Right lobe of liver (tissue), 6 donors: ENCODE data around the gene GYPE. TPM values are rescaled to one million over a fixed set of nuclear protein-coding genes. Genes with fewer than 3 reads are reported as not detected.
"Not testable (repeated sequence)": the region's sequence is repeated elsewhere in the genome, so short reads cannot be mapped to it uniquely, and the experiment has no call there.

Source experiments
- ATAC-seq, 4 donors: fragments of 200-7000 bp; cut with Tn5 transposase; one replicate each; pipeline ENCODE4 v1.9.1; 2020; ENCODE audit warnings: mild to moderate bottlenecking in 4 of 4, moderate library complexity in 4 of 4
- DNase-seq, 3 donors: peaks; one replicate each; pipeline ENCODE4 v3.0.0-alpha.2; 2020
- H3K27ac ChIP-seq, 3 donors: fragments of 200-600 bp; one replicate each; pipeline ENCODE4 v1.8.0; 2022
- H3K27me3 ChIP-seq, 2 donors: fragments of 200-600 bp; one replicate each; pipeline ENCODE4 v1.8.0; 2022
- H3K36me3 ChIP-seq, 4 donors: fragments of 200-600 bp; sonication (generic) in 1 of 4; one replicate each; pipeline versions ENCODE4 v1.5.1 to v1.8.0; 2017 to 2022; ENCODE audit warnings: control low read depth in 1 of 4
- H3K4me1 ChIP-seq, 4 donors: fragments of 200-600 bp; sonication (generic) in 1 of 4; one replicate each; pipeline versions ENCODE4 v1.5.1 to v1.8.0; 2017 to 2022; ENCODE audit warnings: control low read depth in 1 of 4
- H3K4me3 ChIP-seq, 3 donors: fragments of 200-600 bp; one replicate each; pipeline ENCODE4 v1.8.0; 2022
- H3K9me3 ChIP-seq, 4 donors: fragments of 200-600 bp; sonication (generic) in 1 of 4; one replicate each; pipeline versions ENCODE4 v1.5.1 to v1.8.0; 2017 to 2022; ENCODE audit warnings: control low read depth in 1 of 4
- CTCF ChIP-seq, 4 donors: fragments of 200-600 bp in 3 of 4; fragments of 450-650 bp in 1 of 4; IDR thresholded peaks; one replicate each; pipeline versions ENCODE4 v1.5.1 to v1.8.0; 2016 to 2022; ENCODE audit warnings: antibody characterized with exemption in 4 of 4, mild to moderate bottlenecking in 2 of 4
- POLR2A ChIP-seq: fragments of 450-650 bp; IDR thresholded peaks from one replicate; pipeline ENCODE4 v1.6.1; 2017; ENCODE audit warnings: antibody characterized with exemption, mild to moderate bottlenecking
- WGBS: methylation state at CpG from one replicate; pipeline ENCODE4 v1.1.6; 2018; ENCODE audit warnings: low coverage, low lambda C conversion rate; ENCODE audit not compliant: insufficient coverage; ENCODE audit errors: missing lambda C conversion rate; 5-methylcytosine and 5-hydroxymethylcytosine counted together
- intact Hi-C, 2 donors: fragments of 100-400 bp; cut with DNase I; formaldehyde crosslinking; loops; one replicate each; pipeline versions ENCODE4 v1.11.2 to v1.14.1; 2022
- total RNA-seq, 6 experiments: library from RNA; depleted of rRNA in 2 of 6; stranded (reverse); fragments of >200 nt in 2 of 6; fragmentation: NEBNext Ultra II Directional in 3 of 6; extraction: Animal tissue kit (Norgen Biotek cat#: 25700) in 3 of 6; gene quantifications; one replicate each; pipeline versions ENCODE4 v1.1.0 to v1.2.4, GENCODE V29; 2016 to 2023
- donor health status: DM: no; HTN: yes; CAD: no.
- donor health status: DM: no; HTN: no; CAD: no.
- donor health status: DM: no; HTN: no; CAD: no.
- donor health status: DM: no; HTN: yes; CAD: no.
- donor health status: DM: no; HTN: yes; CAD: no.

The GYPE gene
- total RNA-seq, 6 experiments from 2014 or later: 1.4 TPM; not detected in 5

GRCh38 chr4:143921181-143921580 is 15.8 kb upstream of the GYPE start:
- no peak for TF ChIP-seq POLR2A
- TF ChIP-seq CTCF (IDR thresholded peaks at IDR 0.05): no peak
- Histone ChIP-seq H3K36me3 (no peaks in the 10 kb centered on the region), H3K9me3 (no peaks in the 10 kb centered on the region), H3K27ac (no peak overlapping the region), H3K4me3 (no peak overlapping the region), H3K27me3 (no peaks in the 10 kb centered on the region), H3K4me1 (no peaks in the 10 kb centered on the region)
- intact Hi-C loops: no loop called here
- DNase-seq: no peak
- no peak for ATAC-seq
- 59% methylated on average over 6 of the region's 6 CpGs for whole genome bisulfite sequencing

- intact Hi-C loops, ATAC-seq, DNase-seq, H3K4me3 ChIP-seq, H3K36me3 ChIP-seq, H3K9me3 ChIP-seq, H3K27ac ChIP-seq, H3K4me1 ChIP-seq, H3K27me3 ChIP-seq: not testable (repeated sequence)
- 73% methylated on average over 5 of the region's 5 CpGs for WGBS
Observed at GRCh38 chr4:143916485-143916884, 11.1 kb upstream of the GYPE start.

DNA sequence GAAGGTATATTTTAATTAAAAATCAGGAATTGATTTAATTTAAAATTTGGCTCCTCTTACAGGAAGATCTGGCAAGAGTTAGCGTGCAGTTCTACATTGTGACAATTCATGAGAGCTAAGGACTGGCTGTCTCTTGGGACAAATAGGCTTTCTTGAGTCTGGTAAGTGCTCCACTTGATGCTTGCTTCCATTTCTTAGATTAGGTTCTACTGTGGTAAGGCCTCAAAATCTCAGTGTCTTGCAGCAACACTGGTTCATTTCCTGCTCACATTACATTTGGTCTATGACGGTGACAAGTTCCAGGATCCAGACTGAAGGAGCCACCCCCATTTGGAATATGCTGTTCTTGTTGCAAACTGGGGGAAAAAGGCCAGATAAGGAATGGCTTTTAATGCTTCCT is 7.1 kb upstream of the GYPE start:
- WGBS: 79% methylated on average over 1 of the region's 2 CpGs
- H3K27me3 ChIP-seq, H3K36me3 ChIP-seq, H3K27ac ChIP-seq, H3K4me1 ChIP-seq, H3K9me3 ChIP-seq, intact Hi-C loops, DNase-seq, ATAC-seq: not testable (repeated sequence)
- peak overlapping the region in 1 of 3 donors; percentile 11 for H3K4me3 ChIP-seq

DNA sequence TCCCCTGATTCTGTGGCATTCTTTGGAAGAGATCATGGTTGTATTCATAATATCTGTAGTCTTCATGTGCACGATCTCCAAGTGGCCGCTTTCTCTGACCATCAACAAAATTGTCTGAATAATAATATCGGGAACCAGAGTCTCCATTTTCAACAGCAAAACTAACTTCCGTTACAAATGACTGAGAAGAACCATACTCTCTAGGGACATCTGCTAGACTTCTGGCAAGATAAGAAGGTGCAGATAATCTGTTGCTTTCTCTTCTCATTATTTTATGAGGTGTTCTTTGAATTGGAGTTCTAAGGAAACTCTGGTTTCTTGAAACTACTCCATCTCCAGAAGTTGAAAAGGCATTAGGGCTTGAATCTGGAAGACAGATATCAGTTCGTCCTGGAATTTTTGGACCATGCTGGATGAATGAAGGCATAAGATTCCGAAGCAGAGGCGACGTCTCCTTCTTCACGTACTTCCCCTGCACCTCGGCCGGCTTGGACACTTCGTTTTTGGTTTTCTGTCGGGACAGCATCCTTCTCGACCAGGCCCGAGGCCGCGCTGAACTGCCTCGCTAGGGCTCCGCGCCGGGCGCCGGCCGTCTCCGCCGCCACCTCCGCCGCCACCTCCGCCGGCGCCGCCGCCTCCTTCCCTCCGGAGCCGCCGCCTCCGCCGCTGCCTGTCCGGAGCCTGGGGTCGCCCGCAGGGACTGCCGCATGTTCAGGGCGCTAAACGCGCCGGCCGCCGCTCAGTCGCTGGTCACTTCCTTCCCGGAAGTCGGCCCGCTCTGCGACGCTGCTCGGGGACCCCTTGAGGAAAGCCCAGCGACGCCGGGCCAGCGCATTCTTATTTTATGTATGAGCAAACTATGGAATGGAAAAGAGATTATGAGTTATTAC is 6.4 kb upstream of the GYPE start:
- peak; percentile 38 to 54 (median 41) for DNase-seq
- ATAC-seq: peak in 3 of 4 donors; percentile 28 to 59 (median 40)
- intact Hi-C loops, H3K36me3 ChIP-seq, H3K27me3 ChIP-seq, H3K27ac ChIP-seq, H3K9me3 ChIP-seq, H3K4me1 ChIP-seq: not testable (repeated sequence)
- peak overlapping the region in 2 of 3 donors; percentile 11 to 29 for H3K4me3 ChIP-seq
- WGBS: 19% methylated on average over 25 of the region's 59 CpGs

DNA sequence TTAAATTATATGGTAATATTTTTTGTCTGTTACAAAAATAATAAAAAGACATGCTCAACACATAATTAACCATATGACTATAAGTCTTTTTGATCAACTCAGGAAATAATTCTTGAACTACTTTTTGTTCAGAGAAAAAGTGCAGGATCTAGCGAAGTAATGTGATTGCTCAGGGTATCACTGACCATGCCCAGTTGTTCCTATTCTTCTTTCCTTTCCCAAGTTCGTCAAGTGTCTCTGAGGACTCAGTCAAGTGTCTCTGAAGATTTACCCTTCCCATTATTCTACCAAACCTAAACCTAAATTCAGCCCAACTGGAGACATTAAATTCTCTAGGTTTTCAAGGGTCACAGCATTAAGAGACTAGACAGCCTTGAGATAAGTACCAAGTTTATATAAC is 5.5 kb upstream of the GYPE start:
- intact Hi-C loops, DNase-seq, H3K4me3 ChIP-seq, H3K4me1 ChIP-seq, H3K9me3 ChIP-seq, ATAC-seq, H3K27me3 ChIP-seq, H3K36me3 ChIP-seq, H3K27ac ChIP-seq: not testable (repeated sequence)
- 50% methylated on average over 2 of the region's 2 CpGs for WGBS

DNA sequence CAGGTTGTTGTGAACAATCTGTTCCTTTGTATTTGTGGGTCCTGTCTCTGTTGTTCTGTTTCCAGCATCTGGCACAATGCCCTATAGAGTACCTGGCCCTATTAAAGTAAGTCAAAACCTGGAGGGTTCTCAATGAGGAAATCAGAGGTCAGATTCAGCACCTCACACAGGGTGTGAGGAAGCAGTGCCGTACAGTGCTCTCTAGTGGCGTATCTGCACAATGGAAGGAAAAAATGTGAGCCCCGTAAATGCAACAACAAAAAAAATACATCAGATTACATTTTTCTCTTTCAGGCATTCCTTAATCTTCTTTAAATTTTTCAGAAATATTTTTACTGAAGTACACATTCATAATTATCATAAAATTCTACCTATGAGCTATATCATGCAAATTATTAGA is 2.5 kb upstream of the GYPE start:
- H3K27me3 ChIP-seq, H3K36me3 ChIP-seq, intact Hi-C loops, H3K4me1 ChIP-seq, H3K27ac ChIP-seq, H3K9me3 ChIP-seq, H3K4me3 ChIP-seq: not testable (repeated sequence)
- 8% methylated on average over 3 of the region's 3 CpGs for WGBS
- TF ChIP-seq CTCF (IDR thresholded peaks at IDR 0.05): peak in 3 of 4 donors; percentile 32 to 46 (median 41)
- peak in 1 of 3 donors; percentile 18 for DNase-seq
- peak; percentile 50 to 75 (median 62) for ATAC-seq

- ATAC-seq, intact Hi-C loops, H3K4me1 ChIP-seq, DNase-seq, H3K36me3 ChIP-seq, H3K27me3 ChIP-seq, H3K4me3 ChIP-seq, H3K27ac ChIP-seq, H3K9me3 ChIP-seq: not testable (repeated sequence)
Observed at GRCh38 chr4:143904431-143904830, 928 bp downstream of the GYPE start.

- intact Hi-C loops, H3K9me3 ChIP-seq, H3K4me1 ChIP-seq, H3K36me3 ChIP-seq, H3K27ac ChIP-seq, ATAC-seq, H3K4me3 ChIP-seq, DNase-seq, H3K27me3 ChIP-seq: not testable (repeated sequence)
- WGBS: 0% methylated on average over 1 of the region's 4 CpGs
Observed at GRCh38 chr4:143890323-143890722, 15.0 kb downstream of the GYPE start.

DNA sequence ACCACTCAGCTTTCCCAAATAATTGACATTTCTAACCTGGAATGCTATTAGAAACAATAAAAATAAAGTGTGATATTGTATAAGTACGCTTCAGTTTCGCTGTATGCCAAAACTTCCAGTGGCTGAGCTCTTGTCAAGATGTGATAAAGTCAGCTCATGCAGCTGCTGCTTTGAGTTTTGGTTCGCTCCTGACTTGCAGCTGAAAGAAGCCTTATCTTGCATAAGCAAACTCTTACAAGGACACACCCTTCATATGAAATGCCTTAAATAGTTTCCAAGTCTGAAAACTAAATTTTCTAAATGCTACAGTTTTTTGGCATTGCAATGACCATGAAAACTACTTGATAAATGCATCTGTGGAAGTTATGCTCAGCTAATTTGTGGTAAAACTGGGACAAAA is 17.2 kb downstream of the GYPE start:
- H3K4me1 ChIP-seq, H3K4me3 ChIP-seq, H3K27ac ChIP-seq, H3K36me3 ChIP-seq, H3K27me3 ChIP-seq, DNase-seq, ATAC-seq, intact Hi-C loops, H3K9me3 ChIP-seq: not testable (repeated sequence)
- no CpG with 5 or more reads among the region's 3 CpGs for WGBS

- H3K36me3 ChIP-seq, intact Hi-C loops, H3K27me3 ChIP-seq, DNase-seq, H3K27ac ChIP-seq, H3K4me1 ChIP-seq, H3K9me3 ChIP-seq, H3K4me3 ChIP-seq, ATAC-seq: not testable (repeated sequence)
Observed at GRCh38 chr4:143884965-143885364, 20.4 kb downstream of the GYPE start.
